ENCODE data around the gene NTM. TPM values are rescaled to one million over a fixed set of nuclear protein-coding genes. Genes with fewer than 3 reads are reported as not detected.

NTM gene
- total RNA-seq, 1 experiment from 2014 or later: 9.9 TPM

GRCh38 chr11:132078264-132079076 lies 708.1 kb downstream of the NTM start:
- Histone ChIP-seq H3K18ac (ENCODE audit: insufficient read length, low read depth, low read length) (no peak overlapping the region), H4K5ac (ENCODE audit: insufficient read length, low read depth, low read length) (no peak overlapping the region), H2BK120ac (ENCODE audit: low read depth, low read length, poor library complexity, severe bottlenecking) (no peak overlapping the region), H3T11ph (ENCODE audit: low read length) (no peak overlapping the region), H3K14ac (ENCODE audit: insufficient read depth, low read length) (no peak overlapping the region), H3K27me3 (ENCODE audit: insufficient read depth, low read length) (no peaks in the 10 kb centered on the region), H2BK5ac (ENCODE audit: insufficient read length, low read length) (no peak overlapping the region), H3K9ac (ENCODE audit: extremely low read depth, insufficient read length, low read length) (no peak overlapping the region), H2AFZ (ENCODE audit: low read length) (no peak overlapping the region), H4K20me1 (ENCODE audit: control insufficient read depth, insufficient read depth, insufficient read length) (no peaks in the 10 kb centered on the region), H2BK15ac (ENCODE audit: low read depth, low read length) (no peak overlapping the region), H3K27ac (ENCODE audit: insufficient read length, low read depth, low read length) (no peak overlapping the region), H3K79me1 (ENCODE audit: insufficient read depth, low read depth, low read length, poor library complexity, severe bottlenecking) (no peaks in the 10 kb centered on the region), H2BK20ac (ENCODE audit: low read depth, low read length, poor library complexity, severe bottlenecking) (no peak overlapping the region), H2AK5ac (ENCODE audit: insufficient read length, low read length) (no peak overlapping the region), H3K56ac (ENCODE audit: insufficient read length, low read depth, low read length) (no peak overlapping the region), H3K4me2 (ENCODE audit: insufficient read depth, insufficient read length, low read length) (no peak overlapping the region), H3K4me1 (ENCODE audit: insufficient read depth, low read length) (no peaks in the 10 kb centered on the region), H4K91ac (ENCODE audit: insufficient read length, low read depth, low read length) (no peak overlapping the region), H3K23ac (ENCODE audit: insufficient read length, low read depth, low read length) (no peak overlapping the region), H2BK12ac (ENCODE audit: insufficient read length, low read depth, low read length) (no peak overlapping the region), H4K8ac (replicated peaks; ENCODE audit: insufficient read length, low read depth, low read length) (no peak overlapping the region), H3K9me3 (ENCODE audit: control insufficient read depth, low read depth, low read length) (peaks cover 7% of the 10 kb centered on the region), H3K4ac (ENCODE audit: low read depth, low read length) (no peak overlapping the region), H3K79me2 (ENCODE audit: insufficient read depth, low read length) (no peaks in the 10 kb centered on the region; the same call in 1 of the 2 replicates), H3K23me2 (ENCODE audit: insufficient read length, low read depth, low read length, poor library complexity, severe bottlenecking) (no peaks in the 10 kb centered on the region)
- WGBS (ENCODE audit: extremely low coverage, insufficient read length, low lambda C conversion rate): no CpG with 5 or more reads among the region's 17 CpGs
- DNase-seq: no peak
- peaks cover 3 to 6% (median 6%) of the 10 kb centered on the region in 3 experiments; a peak in 3 of 7 replicates for H3K36me3 Mint-ChIP-seq (ENCODE audit: insufficient read depth in 1 of 3, low read depth in 3 of 3)
- no peak for TF ChIP-seq CTCF (conservative IDR thresholded peaks at IDR 0.05)
- H3K27ac Mint-ChIP-seq: no peak overlapping the region
- no peak overlapping the region for H3K4me3 Mint-ChIP-seq
- H3K4me1 Mint-ChIP-seq: no peaks in the 10 kb centered on the region
- no peaks in the 10 kb centered on the region for H3K27me3 Mint-ChIP-seq (ENCODE audit: low read depth)
- H3K9me3 Mint-ChIP-seq: peaks cover 0 to 7% of the 10 kb centered on the region in 2 experiments; a peak in 1 of 5 replicates
